ENCODE measurements around the gene CBX7.

The CBX7 gene

DNA sequence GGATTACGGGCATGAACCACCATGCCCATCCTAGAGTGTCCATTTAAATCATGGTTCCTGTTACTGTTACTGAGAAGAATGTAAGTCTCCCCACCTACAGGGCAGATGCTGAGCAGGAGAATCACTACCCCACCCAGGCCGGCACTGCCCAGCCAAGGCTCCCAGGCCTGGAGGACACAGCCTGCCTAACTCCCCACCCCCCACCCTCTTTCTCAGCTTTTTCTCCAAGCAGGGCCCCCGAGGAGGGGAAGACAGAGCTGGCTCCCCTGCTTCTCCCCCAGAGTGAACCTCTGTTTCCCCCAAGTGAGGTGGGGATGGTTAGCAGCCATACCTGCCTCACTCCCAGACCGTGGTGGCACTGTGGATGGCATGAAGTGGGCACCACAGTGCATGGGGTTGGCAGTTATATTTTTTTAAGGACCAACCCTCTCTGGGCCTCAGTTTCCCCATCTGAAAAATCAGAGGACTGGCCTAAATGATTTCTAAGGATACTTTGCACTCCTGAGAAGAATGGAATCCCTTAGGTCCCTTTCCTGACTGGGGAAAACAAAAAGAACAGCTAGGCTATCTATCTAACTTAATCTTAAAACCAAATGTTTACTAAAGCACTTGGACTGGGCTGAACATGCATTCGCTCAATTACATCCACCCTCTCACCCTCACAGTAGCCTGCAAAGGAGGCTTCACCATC lies 5.0 kb downstream of the CBX7 start:
- DNase-seq (ENCODE audit: low read depth, low spot score) = no peak

GRCh38 chr22:39146256-39147101 lies 6.0 kb downstream of the CBX7 start:
- DNase-seq (ENCODE audit: low read depth, low spot score) = no peak

- DNase-seq (ENCODE audit: low read depth, low spot score) = no peak
Measured at GRCh38 chr22:39144101-39144767, 8.2 kb downstream of the CBX7 start.

DNA sequence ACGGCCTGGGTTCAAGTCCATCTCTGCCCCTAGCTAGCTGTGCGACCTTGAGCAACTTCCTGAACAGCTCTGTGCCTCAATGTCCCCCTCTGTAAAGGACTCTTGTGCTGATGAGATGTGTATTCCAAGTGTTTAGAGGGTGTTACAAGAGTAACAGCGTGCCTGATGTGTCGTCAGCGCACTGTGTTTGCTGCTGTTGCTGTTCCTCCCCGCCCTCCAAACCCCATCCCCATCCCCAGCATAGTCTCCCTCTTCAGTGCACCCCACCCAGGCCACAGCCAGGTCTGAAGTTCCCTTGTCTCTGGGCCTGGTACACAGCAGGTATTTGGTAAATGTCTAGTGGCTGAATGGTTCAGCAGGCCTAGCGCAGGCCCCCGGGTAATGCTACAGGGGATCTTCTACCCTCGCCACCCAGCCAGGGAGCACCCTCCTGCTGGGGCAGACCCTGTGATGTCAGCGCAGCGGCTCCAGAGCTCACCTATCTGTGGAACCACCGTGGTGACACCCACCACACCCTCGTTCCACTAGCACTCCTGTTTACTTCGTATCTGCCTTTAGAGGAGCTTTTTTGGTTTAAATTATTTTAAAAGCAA lies 10.3 kb downstream of the CBX7 start:
- DNase-seq (ENCODE audit: low read depth, low spot score) = no peak

- DNase-seq (ENCODE audit: low read depth, low spot score) = no peak
Measured at GRCh38 chr22:39139933-39140332, 12.5 kb downstream of the CBX7 start.

DNA sequence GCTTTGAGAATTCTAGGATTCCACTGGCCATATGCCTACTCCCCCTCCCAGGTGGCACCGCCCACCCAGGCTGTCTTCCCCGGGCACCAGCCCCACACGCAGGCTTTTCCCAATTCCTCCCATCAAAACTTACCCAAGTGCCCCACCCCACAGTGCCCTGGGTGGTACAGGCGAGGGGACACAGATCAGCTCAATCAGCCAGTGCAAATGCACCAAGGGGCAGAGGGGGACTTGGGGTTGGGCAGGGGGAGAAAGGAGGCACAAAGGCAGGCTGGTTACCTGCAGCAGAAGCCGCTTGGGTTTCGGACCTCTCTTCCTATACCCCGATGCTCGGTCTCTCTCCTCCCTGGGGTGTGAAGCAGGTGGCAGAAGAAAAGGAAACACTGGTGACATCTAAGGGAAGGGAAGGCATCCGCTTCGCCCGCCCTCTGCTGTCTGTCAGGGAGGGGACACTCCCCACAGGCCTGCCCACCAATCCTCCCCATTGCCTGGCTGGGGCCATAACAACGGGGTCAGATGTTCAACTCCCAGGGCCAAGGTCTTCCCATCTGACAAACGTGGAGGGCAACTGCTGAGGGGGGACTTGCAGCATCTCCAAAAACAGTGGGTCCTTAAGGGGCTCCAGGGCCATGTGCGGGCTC lies 14.0 kb downstream of the CBX7 start:
- DNase-seq (ENCODE audit: low read depth, low spot score) = no peak

GRCh38 chr22:39136317-39136716 lies 16.2 kb downstream of the CBX7 start:
- DNase-seq (ENCODE audit: low read depth, low spot score) = no peak

DNA sequence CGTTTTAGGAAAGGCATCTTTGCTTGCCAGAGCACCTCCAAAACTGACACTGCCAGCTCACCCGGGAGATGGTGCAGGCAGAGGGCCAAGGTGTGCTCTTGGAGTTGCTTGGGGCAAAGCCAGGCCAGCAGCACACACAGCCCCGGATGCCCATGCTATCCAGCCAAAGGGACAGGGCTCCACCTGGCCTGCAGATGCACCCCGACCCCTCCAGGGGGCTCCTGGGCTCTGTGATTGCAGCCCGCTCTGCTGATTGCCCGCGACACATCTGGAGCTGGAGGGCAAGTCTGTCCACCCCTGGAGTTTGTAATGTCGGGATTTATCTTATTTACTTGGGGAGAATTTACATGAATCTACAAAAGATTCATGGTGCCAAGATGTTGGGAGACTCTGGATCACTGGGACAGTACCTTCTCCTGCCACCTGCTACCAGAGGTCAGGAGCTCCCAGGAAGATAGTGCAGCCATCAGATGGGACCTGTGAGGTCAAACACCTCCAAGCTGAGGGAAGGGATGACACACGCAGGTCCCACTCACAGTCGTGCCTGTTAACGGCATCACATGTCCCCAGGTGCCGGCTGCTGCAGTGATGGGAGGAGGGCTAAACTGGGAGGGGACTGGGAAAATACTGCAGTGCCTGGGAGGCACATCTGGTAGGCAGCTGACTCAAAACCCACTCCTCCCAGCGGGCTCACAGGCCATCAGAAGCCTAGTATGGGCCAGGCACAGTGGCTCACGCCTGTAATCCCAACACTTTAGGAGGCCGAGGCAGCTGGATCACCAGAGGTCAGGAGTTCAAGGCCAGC lies 17.2 kb downstream of the CBX7 start:
- no peak for DNase-seq (ENCODE audit: low read depth, low spot score)

DNA sequence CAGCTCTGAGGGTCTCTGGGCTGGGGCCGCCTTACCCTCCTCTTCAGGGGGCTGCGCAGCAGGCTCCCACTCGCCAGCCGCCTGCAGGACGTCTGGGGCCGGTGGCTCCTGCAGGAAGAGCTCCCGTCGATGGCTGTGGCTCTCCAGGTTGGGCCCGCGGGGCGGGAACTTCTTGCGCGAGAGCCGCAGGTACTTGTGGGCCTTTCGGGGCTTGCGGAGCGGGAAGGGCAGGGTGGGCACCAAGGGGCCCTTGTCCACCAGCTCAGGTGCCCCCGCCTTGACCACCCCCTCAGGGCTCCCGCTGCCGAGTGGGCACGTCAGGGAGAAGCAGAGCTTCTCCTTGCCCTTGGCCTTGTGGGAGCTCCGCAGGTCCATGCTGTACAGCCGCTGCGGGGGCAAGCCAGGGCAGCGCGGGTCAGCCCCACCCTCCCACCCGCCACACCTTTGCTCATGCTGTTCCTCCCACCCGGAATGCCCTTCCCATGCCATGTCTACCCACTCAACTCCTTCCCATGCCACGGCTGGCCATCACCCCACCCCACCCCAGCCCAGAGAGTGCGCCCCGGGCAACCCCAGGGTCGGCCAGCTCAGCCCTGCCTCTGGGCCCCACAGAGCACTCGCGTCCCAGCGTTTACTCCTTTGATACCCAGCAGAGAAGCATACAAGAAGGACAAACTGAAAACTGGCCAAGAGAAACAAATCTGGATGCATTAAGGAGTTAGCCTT lies 18.0 kb downstream of the CBX7 start:
- DNase-seq (ENCODE audit: low read depth, low spot score) = no peak

GRCh38 chr22:39133871-39134270 lies 18.6 kb downstream of the CBX7 start:
- DNase-seq (ENCODE audit: low read depth, low spot score) = no peak

GRCh38 chr22:39132871-39133524 lies 19.5 kb downstream of the CBX7 start:
- no peak for DNase-seq (ENCODE audit: low read depth, low spot score)

- DNase-seq (ENCODE audit: low read depth, low spot score) = no peak
Measured at GRCh38 chr22:39132281-39132680, 20.2 kb downstream of the CBX7 start.

DNA sequence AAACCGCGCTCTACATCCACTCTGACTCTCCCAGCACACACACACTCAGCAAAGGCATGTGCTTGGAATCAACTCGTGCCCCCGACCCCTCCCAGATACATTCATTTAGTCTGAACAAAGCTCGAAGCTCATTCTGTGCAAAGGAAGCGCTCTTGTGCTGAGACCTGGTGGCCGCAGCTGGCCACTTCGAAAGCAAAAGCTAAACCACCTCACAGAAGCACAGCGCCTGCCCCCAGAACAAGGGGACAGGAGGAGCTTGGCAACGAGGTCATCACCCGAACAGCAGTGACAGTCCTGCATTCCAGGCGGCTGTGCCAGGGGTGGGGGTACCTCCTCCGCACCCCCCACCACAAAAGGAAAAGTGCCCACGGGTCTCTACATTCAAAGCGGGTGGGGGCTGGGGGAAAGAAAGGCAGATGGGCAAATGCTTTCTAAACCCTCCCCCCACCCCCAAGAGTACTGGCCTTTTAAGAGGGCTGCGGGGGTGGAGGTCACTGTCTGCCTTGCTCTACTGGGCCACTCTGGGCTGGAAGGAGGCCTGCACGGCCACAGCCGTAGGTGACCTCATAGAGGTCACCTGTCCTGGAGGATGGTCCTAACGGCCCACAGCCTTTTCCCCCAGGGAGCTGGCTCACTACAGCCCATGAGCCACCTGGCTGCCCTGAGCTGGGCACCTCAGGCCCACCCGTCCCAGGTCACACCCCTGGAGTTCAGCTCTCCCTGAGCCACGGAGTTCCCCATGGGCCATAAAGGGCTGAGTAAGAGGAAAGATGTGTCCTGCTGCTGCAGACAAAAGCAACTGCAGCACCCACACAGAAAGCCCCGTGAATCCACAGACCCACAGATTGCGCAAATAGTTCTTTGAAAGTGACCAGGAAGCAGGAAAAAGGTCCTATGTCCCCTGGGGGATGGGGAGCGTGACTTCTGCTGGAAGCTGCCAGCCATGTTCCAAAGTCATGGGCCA lies 21.3 kb downstream of the CBX7 start:
- no peak for DNase-seq (ENCODE audit: low read depth, low spot score)

DNA sequence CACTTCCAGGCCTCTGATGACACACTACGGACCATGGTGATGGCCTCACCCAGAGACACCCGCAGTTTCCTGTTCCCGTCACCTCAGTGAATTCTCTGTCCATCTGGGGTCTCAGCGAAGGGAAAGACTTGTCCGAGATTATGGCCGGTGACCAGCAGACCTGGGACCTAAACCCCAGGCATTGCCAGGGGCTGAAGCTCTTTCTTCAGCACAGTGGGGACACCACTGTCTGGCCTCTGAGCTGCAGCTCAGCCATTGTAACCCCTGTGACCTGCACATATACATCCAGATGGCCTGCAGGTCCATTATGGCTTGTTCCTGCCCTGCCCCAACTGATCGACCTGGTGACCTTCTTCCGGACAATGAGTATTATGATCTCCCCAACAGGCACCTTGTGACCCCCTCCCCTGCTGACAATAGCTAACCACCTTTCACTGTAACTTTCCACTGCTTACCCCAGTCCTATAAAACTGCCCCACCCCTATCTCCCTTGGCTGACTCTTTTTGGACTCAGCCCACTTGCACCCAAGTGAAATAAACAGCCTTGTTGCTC lies 22.3 kb downstream of the CBX7 start:
- DNase-seq (ENCODE audit: low read depth, low spot score) = no peak

DNA sequence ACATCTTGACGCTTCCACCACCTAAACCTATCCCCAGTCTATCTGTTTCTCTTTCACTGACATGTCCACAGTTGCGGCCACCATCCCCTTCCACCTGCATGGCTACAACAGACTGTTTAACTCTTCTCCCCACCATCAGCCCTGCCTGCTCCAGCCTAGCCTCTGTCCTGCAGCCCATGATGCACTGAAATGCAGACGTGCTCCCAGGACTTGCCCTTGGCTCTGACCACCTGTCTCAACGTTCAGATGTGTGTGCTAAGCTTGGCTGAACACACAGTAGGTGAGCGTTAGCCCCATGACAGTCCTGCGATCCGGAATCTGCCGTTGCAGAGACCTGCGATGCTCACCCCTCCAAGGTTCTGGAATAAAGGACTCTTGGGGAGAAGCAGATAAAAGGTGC lies 22.7 kb downstream of the CBX7 start:
- DNase-seq (ENCODE audit: low read depth, low spot score) = no peak

GRCh38 chr22:39129081-39129480 lies 23.4 kb downstream of the CBX7 start:
- no peak for DNase-seq (ENCODE audit: low read depth, low spot score)

DNA sequence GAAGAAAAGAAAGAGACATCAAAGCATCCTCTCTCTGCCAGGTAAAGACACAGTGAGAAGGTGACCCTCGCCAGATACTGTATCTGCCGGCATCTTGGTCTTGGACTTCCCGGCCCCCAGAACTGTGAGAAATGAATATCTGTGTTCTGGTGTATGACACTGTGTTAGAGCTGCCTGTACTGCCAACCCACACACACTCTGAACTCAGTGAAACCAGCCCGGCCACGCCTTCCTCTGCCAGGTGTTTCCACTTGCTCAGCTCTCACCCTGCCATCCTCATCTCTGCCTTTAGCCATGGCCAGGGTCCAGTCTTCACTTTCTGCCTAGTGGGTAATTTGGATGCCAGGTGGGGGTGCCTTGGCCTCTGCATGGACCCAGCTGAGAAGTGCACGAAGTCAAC lies 24.0 kb downstream of the CBX7 start:
- DNase-seq (ENCODE audit: low read depth, low spot score) = no peak

GRCh38 chr22:39125622-39126021 lies 26.9 kb downstream of the CBX7 start:
- no peak for DNase-seq (ENCODE audit: low read depth, low spot score)

Measured in brain pericyte (primary cell).